H1 (cell line): ENCODE results near the gene COQ7. TPM values are rescaled to one million over a fixed set of nuclear protein-coding genes. Genes with fewer than 3 reads are reported as not detected.

Experiments
- CTCF ChIA-PET: fragments of 300-600 bp; sonication (Branson Sonifier 250); formaldehyde crosslinking; loops from one replicate; lab custom pipeline; 2021; ENCODE audit not compliant: partially characterized antibody; lab: Charles Lee
- POLR2A ChIA-PET: fragments of 300-600 bp; sonication (Branson Sonifier 250); formaldehyde crosslinking; loops from one replicate; lab custom pipeline; 2021; ENCODE audit warnings: inconsistent platforms; ENCODE audit not compliant: partially characterized antibody; lab: Charles Lee
- DNase-seq, 2 experiments: peaks; one replicate each; pipeline versions ENCODE4 v3.0.0 to v3.0.0-alpha.2; 2010 to 2022; ENCODE audit warnings: low spot score in 2 of 2, low read depth in 1 of 2, mixed read lengths in 1 of 2
- FAIRE-seq: peaks from 2 replicates; lab custom pipeline; 2011; peaks lifted over from hg19 to GRCh38; lab: Jason Lieb, UNC
- H2AFZ ChIP-seq: 2 replicates; pipeline ENCODE4 v1.8.1; 2012; ENCODE audit warnings: low read length, inconsistent platforms
- H2AK5ac ChIP-seq: 2 replicates; pipeline ENCODE4 v1.6.1; 2013; ENCODE audit warnings: low read depth, low read length
- H2BK120ac ChIP-seq: replicated peaks from 2 replicates; pipeline ENCODE3; 2013; ENCODE audit warnings: low read depth, low read length, inconsistent platforms
- H2BK12ac ChIP-seq: 2 replicates; pipeline ENCODE4 v1.6.1; 2013; ENCODE audit warnings: low read depth, low read length
- H2BK15ac ChIP-seq: 2 replicates; pipeline ENCODE4 v1.6.1; 2013; ENCODE audit warnings: low read length
- H2BK20ac ChIP-seq: 2 replicates; pipeline ENCODE4 v1.6.1; 2013; ENCODE audit warnings: low read length
- H2BK5ac ChIP-seq: 2 replicates; pipeline ENCODE4 v1.6.1; 2013; ENCODE audit warnings: low read depth, low read length
- H3K14ac ChIP-seq: 2 replicates; pipeline ENCODE4 v1.6.1; 2013; ENCODE audit warnings: inconsistent platforms; ENCODE audit not compliant: insufficient read length
- H3K18ac ChIP-seq: 2 replicates; pipeline ENCODE4 v1.6.1; 2013; ENCODE audit warnings: low read length; ENCODE audit errors: extremely low read depth
- H3K23ac ChIP-seq: 2 replicates; pipeline ENCODE4 v1.6.1; 2013; ENCODE audit warnings: inconsistent platforms; ENCODE audit not compliant: insufficient read length
- H3K23me2 ChIP-seq: 2 replicates; pipeline ENCODE4 v1.6.1; 2013; ENCODE audit warnings: low read depth, low read length
- H3K27ac ChIP-seq: 2 replicates; pipeline ENCODE4 v1.6.1; 2011; ENCODE audit warnings: low read depth, low read length, inconsistent platforms
- H3K27me3 ChIP-seq, 4 experiments: replicated peaks in 1 of 4; 1 replicate in 1 of 4; 2 replicates in 3 of 4; pipeline versions ENCODE4 v1.6.1 to v1.8.1; 2011 to 2013; ENCODE audit warnings: low read length in 3 of 4, mild to moderate bottlenecking in 3 of 4, inconsistent platforms in 2 of 4, mixed read lengths in 2 of 4, moderate library complexity in 1 of 4; ENCODE audit not compliant: control insufficient read depth in 3 of 4, insufficient read depth in 3 of 4; ENCODE audit errors: extremely low read depth in 1 of 4
- H3K36me3 ChIP-seq, 4 experiments: 2 replicates each; pipeline versions ENCODE4 v1.6.1 to v1.8.1; 2011 to 2013; ENCODE audit warnings: mild to moderate bottlenecking in 4 of 4, low read length in 3 of 4, moderate library complexity in 2 of 4, control low read depth in 1 of 4, inconsistent platforms in 1 of 4; ENCODE audit not compliant: insufficient read depth in 4 of 4, control insufficient read depth in 2 of 4
- H3K4ac ChIP-seq: replicated peaks from 2 replicates; pipeline ENCODE3; 2013; ENCODE audit warnings: low read length, low read depth, mixed read lengths, inconsistent platforms; ENCODE audit not compliant: insufficient read length
- H3K4me1 ChIP-seq, 4 experiments: replicated peaks in 1 of 4; 1 replicate in 1 of 4; 2 replicates in 3 of 4; pipeline versions ENCODE4 v1.6.1 to v1.8.1; 2011 to 2013; ENCODE audit warnings: low read length in 3 of 4, inconsistent platforms in 2 of 4, mixed read lengths in 1 of 4; ENCODE audit not compliant: insufficient read depth in 4 of 4, control insufficient read depth in 3 of 4
- H3K4me2 ChIP-seq, 2 experiments: 2 replicates each; pipeline versions ENCODE4 v1.6.1 to v1.8.1; 2011 to 2013; ENCODE audit warnings: low read depth in 2 of 2, low read length in 2 of 2, control low read depth in 1 of 2, inconsistent platforms in 1 of 2, mild to moderate bottlenecking in 1 of 2; ENCODE audit not compliant: insufficient read depth in 1 of 2
- H3K4me3 ChIP-seq, 4 experiments: fragments of 200-600, 300-600 bp in 1 of 4; sonication (generic), shearing (Covaris generic), sonication (Bioruptor Twin) in 1 of 4; 2 replicates each; pipeline versions ENCODE4 v1.5.1 to v1.8.1; 2011 to 2016; ENCODE audit warnings: low read length in 4 of 4, low read depth in 3 of 4, control low read depth in 2 of 4, inconsistent platforms in 2 of 4, mild to moderate bottlenecking in 2 of 4, mixed read lengths in 1 of 4, moderate library complexity in 1 of 4; ENCODE audit not compliant: insufficient read depth in 2 of 4; ENCODE audit errors: extremely low read depth in 1 of 4
- H3K56ac ChIP-seq: replicated peaks from 2 replicates; pipeline ENCODE3; 2013; ENCODE audit warnings: low read depth, mild to moderate bottlenecking, mixed read lengths, low read length, inconsistent platforms; ENCODE audit not compliant: insufficient read length
- H3K79me1 ChIP-seq: 2 replicates; pipeline ENCODE4 v1.6.1; 2013; ENCODE audit warnings: low read depth, low read length, control low read depth
- H3K79me2 ChIP-seq, 2 experiments: 2 replicates each; pipeline versions ENCODE4 v1.6.1 to v1.8.1; 2012 to 2013; ENCODE audit warnings: low read length in 2 of 2, mild to moderate bottlenecking in 2 of 2, inconsistent platforms in 1 of 2; ENCODE audit not compliant: insufficient read depth in 2 of 2, control insufficient read depth in 1 of 2
- H3K9ac ChIP-seq, 4 experiments: replicated peaks in 1 of 4; 1 replicate in 1 of 4; 2 replicates in 3 of 4; pipeline versions ENCODE4 v1.6.1 to v1.8.1; 2011 to 2013; ENCODE audit warnings: low read depth in 3 of 4, low read length in 3 of 4, control low read depth in 2 of 4, mild to moderate bottlenecking in 2 of 4, moderate library complexity in 2 of 4, inconsistent platforms in 1 of 4; ENCODE audit errors: extremely low read depth in 1 of 4
- H3K9me3 ChIP-seq, 2 experiments: 2 replicates each; pipeline versions ENCODE4 v1.6.1 to v1.8.1; 2012 to 2013; ENCODE audit warnings: mild to moderate bottlenecking in 2 of 2, moderate library complexity in 2 of 2, control low read depth in 1 of 2, inconsistent platforms in 1 of 2, low read depth in 1 of 2, low read length in 1 of 2, mixed read lengths in 1 of 2; ENCODE audit not compliant: insufficient read depth in 2 of 2
- H4K20me1 ChIP-seq, 2 experiments: replicated peaks in 1 of 2; 2 replicates each; pipeline versions ENCODE3 to v1.8.1; 2011 to 2013; ENCODE audit warnings: inconsistent platforms in 2 of 2, low read length in 2 of 2, mild to moderate bottlenecking in 1 of 2; ENCODE audit not compliant: insufficient read depth in 2 of 2, control insufficient read depth in 1 of 2
- H4K5ac ChIP-seq: 2 replicates; pipeline ENCODE4 v1.6.1; 2013; ENCODE audit warnings: low read length, low read depth, mixed read lengths, inconsistent platforms; ENCODE audit not compliant: insufficient read length
- H4K8ac ChIP-seq: 2 replicates; pipeline ENCODE4 v1.8.0; 2013; ENCODE audit warnings: mild to moderate bottlenecking, moderate library complexity, low read length, inconsistent platforms; ENCODE audit not compliant: insufficient read depth; ENCODE audit errors: extremely low read depth
- H4K91ac ChIP-seq: replicated peaks from 2 replicates; pipeline ENCODE3; 2013; ENCODE audit warnings: low read length, mixed read lengths, inconsistent platforms; ENCODE audit not compliant: insufficient read length
- EP300 ChIP-seq, 2 experiments: IDR thresholded peaks; 1 replicate in 1 of 2; 2 replicates in 1 of 2; pipeline ENCODE4 v1.6.1; 2011 to 2012; ENCODE audit warnings: low read depth in 2 of 2, low read length in 2 of 2, mild to moderate bottlenecking in 2 of 2, borderline replicate concordance in 1 of 2, inconsistent platforms in 1 of 2, moderate library complexity in 1 of 2
- NANOG ChIP-seq: IDR thresholded peaks from 2 replicates; pipeline ENCODE4 v1.6.1; 2011; ENCODE audit warnings: low read length, low read depth, mild to moderate bottlenecking, inconsistent platforms; ENCODE audit not compliant: insufficient read depth, poor library complexity, severe bottlenecking
- WGBS, 2 experiments: shearing (Covaris generic) in 1 of 2; methylation state at CpG; one replicate each; pipeline versions ENCODE4 v1.1.6 to v1.1.7; 2013 to 2015; ENCODE audit warnings: low lambda C conversion rate in 2 of 2, mixed read lengths in 2 of 2, inconsistent platforms in 1 of 2, low coverage in 1 of 2, missing lambda C conversion rate in 1 of 2; ENCODE audit not compliant: insufficient replicate concordance in 2 of 2, insufficient coverage in 1 of 2, insufficient read length in 1 of 2; ENCODE audit errors: extremely low coverage in 1 of 2, missing lambda C conversion rate in 1 of 2; 5-methylcytosine and 5-hydroxymethylcytosine counted together
- polyA plus RNA-seq, 7 experiments: library from polyadenylated mRNA; depleted of rRNA in 3 of 7; stranded (reverse) in 5 of 7; unstranded in 2 of 7; fragments of >200 nt in 5 of 7; fragments of 200-250 nt in 2 of 7; gene quantifications; 1 replicate in 5 of 7; 2 replicates in 1 of 7; 4 replicates in 1 of 7; pipeline versions ENCODE4 v1.2.1 to v1.2.3, GENCODE V29; 2011 to 2013; ENCODE audit warnings: missing spikeins in 2 of 7, mixed read lengths in 2 of 7
- total RNA-seq: library from RNA; stranded (reverse); fragmentation: NEBNext Ultra II Directional; extraction: Animal tissue kit (Norgen Biotek cat#: 25700); gene quantifications from 2 replicates; pipeline ENCODE4 v1.2.1, GENCODE V29; 2021

The COQ7 gene
- total and polyA plus RNA-seq, 2 of the 8 experiments (the other 6 are each of a cell fraction or from before 2014, with no cell fraction given) = 7.1 to 15.2 TPM

DNA sequence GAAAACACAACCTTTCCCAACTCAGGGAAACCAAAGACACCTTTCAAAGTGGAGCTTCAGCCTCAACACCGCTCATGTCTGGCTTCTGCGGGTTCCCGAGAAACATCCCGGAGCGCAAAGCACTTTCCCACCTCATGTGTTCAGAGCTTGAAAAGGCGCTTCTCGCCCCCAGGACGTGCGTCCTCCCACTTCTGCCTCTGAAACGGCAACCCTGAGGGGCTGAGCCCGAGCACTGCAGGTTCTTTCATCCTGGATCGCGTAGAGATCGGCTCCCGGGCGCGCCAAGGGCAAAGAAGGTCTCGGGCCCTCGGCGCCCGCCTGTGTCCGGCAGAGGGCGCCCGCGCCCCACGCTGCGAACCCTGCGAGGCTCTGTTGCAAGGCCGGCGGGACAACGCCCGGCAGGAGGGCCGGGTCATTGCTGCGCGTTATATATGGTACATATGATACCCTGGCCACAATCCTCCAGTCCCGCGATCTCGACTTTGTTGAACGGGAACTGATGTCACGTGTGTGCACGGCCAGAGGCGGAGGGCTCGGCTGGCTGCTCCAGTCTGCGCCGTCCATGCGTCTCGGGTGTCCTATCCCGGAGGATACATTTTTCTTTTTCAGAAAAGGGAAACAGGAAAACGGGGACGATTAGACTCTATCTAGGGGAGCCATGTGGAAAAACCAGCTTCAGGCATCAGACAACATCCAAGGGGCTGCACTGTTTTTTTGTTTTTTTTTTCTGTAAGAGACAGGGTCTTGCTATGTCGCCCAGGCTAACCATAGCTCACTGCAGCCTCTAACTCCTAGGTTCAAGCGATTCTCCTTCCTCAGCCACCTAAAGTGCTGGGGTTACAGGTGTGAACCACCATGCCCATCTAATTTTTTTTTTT, 19.1 kb downstream of the COQ7 start:
- Histone ChIP-seq H3K79me1 (no peaks in the 10 kb centered on the region), H3K4me1 (no peaks in the 10 kb centered on the region; a peak in 1 of 7 replicates), H2BK15ac (no peak overlapping the region), H2AFZ (peak overlapping the region; percentile 95), H4K5ac (no peak overlapping the region), H3K27me3 (peaks cover 0 to 10% (median 7%) of the 10 kb centered on the region in 4 experiments; a peak in 5 of 7 replicates), H3K27ac (no peak overlapping the region), H3K4me3 (peak overlapping the region in 3 of 4 experiments; percentile 28 to 53 (median 42); a peak in 5 of 8 replicates), H2BK20ac (no peak overlapping the region), H3K23me2 (no peaks in the 10 kb centered on the region; the same call in 1 of the 2 replicates), H2BK5ac (no peak overlapping the region), H3K4me2 (peak overlapping the region; percentile 8 to 81; a peak in 3 of 4 replicates), H3K36me3 (no peaks in the 10 kb centered on the region; a peak in 3 of 8 replicates), H3K9me3 (no peaks in the 10 kb centered on the region), H4K91ac (peak overlapping the region; percentile 65), H3K56ac (no peak overlapping the region), H2AK5ac (no peak overlapping the region), H4K8ac (peak overlapping the region; percentile 87; the same call in 1 of the 2 replicates), H4K20me1 (no peaks in the 10 kb centered on the region), H3K23ac (no peak overlapping the region), H2BK12ac (no peak overlapping the region), H2BK120ac (no peak overlapping the region), H3K18ac (peak overlapping the region; percentile 68), H3K79me2 (no peaks in the 10 kb centered on the region), H3K14ac (no peak overlapping the region), H3K4ac (no peak overlapping the region), H3K9ac (no peak overlapping the region)
- ChIA-PET CTCF (interaction anchor here (0.6 to 4.2 kb wide), 41 partner anchors 8 to 1947 kb away, joined by 3 to 42 read pairs (median 4); partner anchors contain the start of gene ITPRIPL2), POLR2A (interaction anchor here (0.8 to 2.1 kb wide), 3 partner anchors 8 to 12 kb away, joined by 3 to 5 read pairs (median 3); no protein-coding TSS in a partner anchor)
- 21% methylated on average over 52 of the region's 52 CpGs; no CpG with 5 or more reads in 1 of the 2 experiments for WGBS, 2 experiments
- DNase-seq (peak; percentile 58 to 96), FAIRE-seq (no peak)
- TF ChIP-seq EP300 (IDR thresholded peaks at IDR 0.05; ENCODE audit: borderline replicate concordance in 1 of 2, low read depth in 2 of 2, low read length in 2 of 2) = no peak
- TF ChIP-seq NANOG = no peak
